Ovary (tissue), 9 donors: ENCODE measurements around the gene TAF4. TPM values are rescaled to one million over a fixed set of nuclear protein-coding genes. Genes with fewer than 3 reads are reported as not detected.

Experiments
- DNase-seq, 5 donors: peaks; one replicate each; pipeline ENCODE4 v3.0.0-alpha.2; 2019 to 2020
- H3K27ac ChIP-seq, 2 donors: fragments of 200-600 bp; one replicate each; pipeline versions ENCODE4 v1.5.1 to v1.8.0; 2019 to 2022
- H3K27me3 ChIP-seq: fragments of 200-600 bp; one replicate; pipeline ENCODE4 v1.8.0; 2022
- H3K36me3 ChIP-seq: fragments of 200-600 bp; sonication (generic); one replicate; pipeline ENCODE4 v1.5.1; 2019
- H3K4me1 ChIP-seq: one replicate; pipeline ENCODE4 v1.8.1; 2013; ENCODE audit warnings: mild to moderate bottlenecking, moderate library complexity; ENCODE audit not compliant: insufficient read depth
- H3K4me3 ChIP-seq: fragments of 200-600 bp; sonication (generic); one replicate; pipeline ENCODE4 v1.5.1; 2017
- H3K9me3 ChIP-seq, 2 donors: fragments of 200-600 bp in 1 of 2; sonication (generic) in 1 of 2; one replicate each; pipeline versions ENCODE4 v1.5.1 to v1.8.1; 2013 to 2019; ENCODE audit warnings: mild to moderate bottlenecking in 1 of 2, moderate library complexity in 1 of 2
- EP300 ChIP-seq: sonication (generic); formaldehyde crosslinking; IDR thresholded peaks from one replicate; pipeline ENCODE4 v1.6.1; 2017; ENCODE audit warnings: antibody characterized with exemption
- POLR2A ChIP-seq: fragments of 450-650 bp; IDR thresholded peaks from one replicate; pipeline ENCODE4 v1.6.1; 2017; ENCODE audit warnings: antibody characterized with exemption, mild to moderate bottlenecking, moderate library complexity
- WGBS, 3 donors: extraction: QIAGEN DNeasy Blood & Tissue Kit in 1 of 3; methylation state at CpG; one replicate each; pipeline versions ENCODE4 v1.1.5 to v1.1.7; 2013 to 2017; 5-methylcytosine and 5-hydroxymethylcytosine counted together
- intact Hi-C, 4 donors: fragments of 100-400 bp; cut with DNase I; formaldehyde crosslinking; loops; one replicate each; pipeline versions ENCODE4 v1.11.0 to v1.15.1; 2022 to 2023
- polyA plus RNA-seq, 2 donors: library from polyadenylated mRNA; stranded (reverse); fragments of 200-250 nt in 1 of 2; fragments of 350-450 nt in 1 of 2; fragmentation: Illumina TruSeq in 1 of 2; extraction: RNeasy Lipid Tissue Mini Kit (QIAGEN cat#74804) in 1 of 2; gene quantifications; one replicate each; pipeline ENCODE4 v1.2.3, GENCODE V29; 2013 to 2014
- total RNA-seq, 7 donors: library from RNA; depleted of rRNA in 2 of 7; stranded (reverse); fragments of >200 nt in 2 of 7; fragmentation: NEBNext Ultra II Directional in 3 of 7; extraction: Animal tissue kit (Norgen Biotek cat#: 25700) in 3 of 7; gene quantifications; one replicate each; pipeline versions ENCODE4 v1.1.0 to v1.2.4, GENCODE V29; 2016 to 2023
- TF ChIP-seq, protein P1 (sequence below), 3 donors: fragments of 450-650 bp in 2 of 3; fragments of 200-600 bp in 1 of 3; IDR thresholded peaks; one replicate each; pipeline versions ENCODE4 v1.5.1 to v1.8.0; 2016 to 2022; ENCODE audit warnings: antibody characterized with exemption in 3 of 3, mild to moderate bottlenecking in 1 of 3
- donor health status: DM: no; HTN: no; CAD: no; lungs with moderate emphysema.
- donor health status: DM: no; HTN: no; CAD: no.
- donor health status: Bipolar disorder and iron deficiency.
- donor health status: DM: yes; HTN: yes; CAD: no.
- donor health status: DM: no; HTN: no; CAD: no.
- donor health status: DM: yes; HTN: yes; CAD: no.

The TAF4 gene
- total and polyA plus RNA-seq, 9 donors, result 9.3 to 34.7 (median 19.8) TPM

DNA sequence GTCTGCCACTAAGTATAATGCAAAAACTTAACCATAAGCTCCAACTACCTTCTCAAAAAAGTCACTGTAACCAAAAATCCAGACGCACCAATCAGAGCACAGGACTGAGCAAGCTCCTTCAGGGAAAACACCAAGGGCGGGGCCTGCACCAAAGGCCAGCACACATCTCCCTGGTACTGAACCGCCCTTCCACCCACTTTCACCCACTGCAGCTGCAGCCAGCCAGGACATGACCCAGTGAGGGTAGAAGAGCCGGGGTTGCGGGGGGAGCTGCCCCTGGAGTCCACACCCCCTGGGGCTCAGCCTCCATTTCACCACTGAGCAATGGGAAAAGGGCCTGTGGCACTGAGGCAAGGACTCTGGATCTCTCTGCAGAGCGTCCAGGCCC lies 54.3 kb downstream of the TAF4 start:
- no peaks in the 10 kb centered on the region for H3K27me3 ChIP-seq
- DNase-seq, result no peak
- no peak overlapping the region for H3K4me3 ChIP-seq
- H3K4me1 ChIP-seq, result peaks cover 2% of the 10 kb centered on the region
- H3K27ac ChIP-seq, result no peak overlapping the region
- TF ChIP-seq POLR2A (no peak), EP300 (no peak)
- TF ChIP-seq, protein P1, sequence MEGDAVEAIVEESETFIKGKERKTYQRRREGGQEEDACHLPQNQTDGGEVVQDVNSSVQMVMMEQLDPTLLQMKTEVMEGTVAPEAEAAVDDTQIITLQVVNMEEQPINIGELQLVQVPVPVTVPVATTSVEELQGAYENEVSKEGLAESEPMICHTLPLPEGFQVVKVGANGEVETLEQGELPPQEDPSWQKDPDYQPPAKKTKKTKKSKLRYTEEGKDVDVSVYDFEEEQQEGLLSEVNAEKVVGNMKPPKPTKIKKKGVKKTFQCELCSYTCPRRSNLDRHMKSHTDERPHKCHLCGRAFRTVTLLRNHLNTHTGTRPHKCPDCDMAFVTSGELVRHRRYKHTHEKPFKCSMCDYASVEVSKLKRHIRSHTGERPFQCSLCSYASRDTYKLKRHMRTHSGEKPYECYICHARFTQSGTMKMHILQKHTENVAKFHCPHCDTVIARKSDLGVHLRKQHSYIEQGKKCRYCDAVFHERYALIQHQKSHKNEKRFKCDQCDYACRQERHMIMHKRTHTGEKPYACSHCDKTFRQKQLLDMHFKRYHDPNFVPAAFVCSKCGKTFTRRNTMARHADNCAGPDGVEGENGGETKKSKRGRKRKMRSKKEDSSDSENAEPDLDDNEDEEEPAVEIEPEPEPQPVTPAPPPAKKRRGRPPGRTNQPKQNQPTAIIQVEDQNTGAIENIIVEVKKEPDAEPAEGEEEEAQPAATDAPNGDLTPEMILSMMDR (IDR thresholded peaks at IDR 0.05), result no peak
- H3K36me3 ChIP-seq, result no peaks in the 10 kb centered on the region
- 74 to 89% (median 77%) methylated on average over 6 of the region's 6 CpGs for WGBS, 3 donors
- intact Hi-C loops, result loop anchor here in 3 of 4 donors (5.0 to 10.0 kb wide), 5 partner anchors 131 to 393 kb away; partner anchors contain the start of genes ADRM1 (in 1 of the 3), CABLES2 (in 1 of the 3), PSMA7 (in 1 of the 3) and RPS21 (in 1 of the 3)
- H3K9me3 ChIP-seq, result no peaks in the 10 kb centered on the region

DNA sequence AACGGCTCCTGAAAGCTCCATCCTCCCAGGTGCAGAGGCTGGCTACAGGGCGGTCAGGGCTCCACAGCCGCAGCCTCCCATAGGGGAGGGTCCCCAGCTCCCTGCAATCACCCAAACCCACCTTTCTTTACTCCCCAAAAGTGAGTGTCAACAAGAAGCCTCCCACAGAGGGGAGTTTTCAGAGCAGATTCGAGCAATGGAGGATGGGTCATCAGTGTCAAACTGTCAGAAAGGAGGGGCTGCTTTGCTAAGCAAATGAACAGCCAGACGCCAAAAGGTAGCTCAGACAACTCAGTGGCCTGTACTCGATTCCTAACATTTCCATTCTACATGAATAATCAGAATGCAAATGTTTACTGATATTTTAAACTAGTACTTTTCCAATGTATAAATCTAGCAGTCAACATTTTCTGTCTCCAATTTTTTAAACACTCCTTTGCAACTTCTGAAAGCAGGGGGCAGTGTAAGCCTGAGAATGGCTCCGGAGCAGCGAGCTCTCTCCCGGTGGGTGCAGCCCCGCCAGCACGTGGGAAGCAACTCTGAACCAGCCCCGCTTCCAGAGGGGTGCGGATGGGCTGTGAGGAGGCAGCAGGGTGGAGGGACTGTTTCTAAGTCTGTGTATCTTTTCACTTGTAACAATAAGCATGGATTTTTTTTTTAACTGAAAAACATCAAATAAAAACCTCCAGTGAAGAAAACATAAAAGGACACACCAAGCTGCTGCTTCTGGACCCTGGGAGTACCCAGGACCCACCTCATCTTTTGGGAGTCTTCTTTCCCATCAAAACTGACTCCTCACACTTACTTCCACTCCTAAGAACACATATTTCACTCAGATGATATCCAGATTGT lies 54.9 kb downstream of the TAF4 start:
- TF ChIP-seq, protein P1 (IDR thresholded peaks at IDR 0.05), result peak; percentile 32 to 68 (median 60)
- TF ChIP-seq EP300, result no peak
- WGBS, 3 donors, result 24 to 27% (median 25%) methylated on average over 13 of the region's 13 CpGs
- no peaks in the 10 kb centered on the region for H3K27me3 ChIP-seq
- H3K9me3 ChIP-seq, result no peaks in the 10 kb centered on the region
- DNase-seq, result peak; percentile 54 to 72 (median 70)
- no peaks in the 10 kb centered on the region for H3K36me3 ChIP-seq
- intact Hi-C loops, result loop anchor here in 3 of 4 donors (5.0 to 10.0 kb wide), 5 partner anchors 132 to 394 kb away; partner anchors contain the start of genes ADRM1 (in 1 of the 3), CABLES2 (in 1 of the 3), PSMA7 (in 1 of the 3) and RPS21 (in 1 of the 3)
- no peak overlapping the region for H3K4me3 ChIP-seq
- H3K27ac ChIP-seq, result no peak overlapping the region
- H3K4me1 ChIP-seq, result peaks cover 2% of the 10 kb centered on the region

DNA sequence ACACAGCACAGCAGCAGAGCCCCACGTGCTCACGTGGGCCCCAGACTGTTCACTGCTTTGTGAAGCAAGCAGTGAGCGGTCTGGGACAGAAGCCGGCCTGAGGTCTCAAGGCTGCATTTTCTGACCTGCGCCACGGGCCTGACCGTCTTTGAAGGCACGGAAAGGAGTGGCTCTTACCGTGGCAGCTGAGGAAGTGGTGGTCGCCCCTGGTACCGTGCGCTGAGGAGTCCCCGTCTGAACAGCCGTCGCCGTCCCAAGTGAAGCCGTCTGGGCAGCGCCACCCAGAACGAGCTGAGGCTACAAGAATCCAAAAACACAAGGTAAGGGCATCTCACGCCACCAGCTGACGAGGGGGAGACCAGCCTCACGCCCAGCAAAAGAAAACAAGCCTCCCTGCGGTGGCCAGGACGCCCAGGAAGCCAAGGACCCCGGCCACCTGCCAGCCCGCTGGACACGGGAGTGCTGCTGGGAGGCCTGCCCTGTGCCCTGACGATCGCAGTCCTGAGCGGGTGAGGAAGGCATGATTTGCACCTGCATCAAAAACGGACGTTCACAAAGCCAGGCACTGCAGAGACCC lies 55.7 kb downstream of the TAF4 start:
- no peaks in the 10 kb centered on the region for H3K9me3 ChIP-seq
- H3K4me3 ChIP-seq, result no peak overlapping the region
- H3K27ac ChIP-seq, result no peak overlapping the region
- peaks cover 4% of the 10 kb centered on the region for H3K4me1 ChIP-seq
- no peaks in the 10 kb centered on the region for H3K36me3 ChIP-seq
- intact Hi-C loops, result loop anchor here in 3 of 4 donors (5.0 to 10.0 kb wide), 5 partner anchors 132 to 395 kb away; partner anchors contain the start of genes ADRM1 (in 1 of the 3), CABLES2 (in 1 of the 3), PSMA7 (in 1 of the 3) and RPS21 (in 1 of the 3)
- 87 to 89% (median 87%) methylated on average over 32 of the region's 32 CpGs for WGBS, 3 donors
- DNase-seq, result no peak
- no peaks in the 10 kb centered on the region for H3K27me3 ChIP-seq
- TF ChIP-seq POLR2A (no peak), EP300 (no peak)
- TF ChIP-seq, protein P1 (IDR thresholded peaks at IDR 0.05), result no peak

DNA sequence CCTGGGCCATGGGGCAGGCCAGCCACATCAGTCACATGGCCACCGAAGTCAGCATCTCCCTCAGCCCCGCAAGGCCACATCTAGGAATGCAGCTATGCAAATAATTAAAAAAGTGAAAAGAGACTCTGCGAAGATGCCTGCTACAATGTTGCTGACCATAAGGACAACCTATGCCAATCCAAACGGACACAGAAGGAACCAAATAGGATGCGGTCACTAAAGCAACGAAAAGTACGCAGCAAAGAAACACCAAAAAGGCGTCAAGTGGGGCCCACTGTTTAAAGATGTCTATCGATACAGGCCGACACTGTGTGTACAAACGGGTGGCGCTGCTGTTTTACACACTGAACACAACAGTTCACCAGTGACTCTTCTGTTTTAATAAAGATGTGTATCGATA lies 56.4 kb downstream of the TAF4 start:
- no peak for TF ChIP-seq POLR2A
- TF ChIP-seq, protein P1 (IDR thresholded peaks at IDR 0.05), result no peak
- TF ChIP-seq EP300, result no peak
- no peaks in the 10 kb centered on the region for H3K36me3 ChIP-seq
- H3K9me3 ChIP-seq, result no peaks in the 10 kb centered on the region
- intact Hi-C loops, result no loop called here
- no peak for DNase-seq
- no peak overlapping the region for H3K27ac ChIP-seq
- peaks cover 4% of the 10 kb centered on the region for H3K4me1 ChIP-seq
- no peaks in the 10 kb centered on the region for H3K27me3 ChIP-seq
- H3K4me3 ChIP-seq, result no peak overlapping the region
- WGBS, 3 donors, result 91 to 93% (median 92%) methylated on average over 13 of the region's 13 CpGs
